K562 (cell line): Measurements from ENCODE around the gene UBE2E1. TPM values are rescaled to one million over a fixed set of nuclear protein-coding genes. Genes with fewer than 3 reads are reported as not detected.

Source experiments
- ATAC-seq: fragments of 200-7000 bp; cut with Tn5 transposase; 3 replicates; pipeline ENCODE4 v1.9.1; 2020; ENCODE audit warnings: moderate library complexity
- BruUV-seq: library from RNA; stranded (reverse); fragments of 400-500 nt; replicated peaks from 2 replicates; lab custom pipeline; 2021; lab: Mats Ljungman, UMichigan
- CTCF ChIA-PET: fragments of 300-600 bp; formaldehyde crosslinking; extraction: SDS; loops from one replicate; lab custom pipeline; 2021; ENCODE audit warnings: low intra/inter-chr PET ratio; lab: Yijun Ruan, JAX
- POLR2A ChIA-PET: fragments of 300-600, 350-650 bp; sonication (Branson Sonifier 250); formaldehyde crosslinking; extraction: SDS; loops from one replicate; lab custom pipeline; 2021; ENCODE audit warnings: antibody characterized with exemption, inconsistent platforms; lab: Yijun Ruan, JAX
- DNase-seq, 4 experiments: peaks; one replicate each; pipeline versions ENCODE4 v3.0.0 to v3.0.0-alpha.2; 2011 to 2018; ENCODE audit warnings: low spot score in 3 of 4, mixed read lengths in 3 of 4; ENCODE audit errors: extremely low read depth in 1 of 4
- FAIRE-seq: peaks from 2 replicates; lab custom pipeline; 2011; peaks lifted over from hg19 to GRCh38; lab: Jason Lieb, UNC
- H2AFZ ChIP-seq: 2 replicates; pipeline ENCODE4 v1.6.0; 2011; ENCODE audit warnings: low read depth, low read length, control low read depth, inconsistent platforms
- H3K27ac ChIP-seq: fragments of 200-600 bp; 3 replicates; pipeline ENCODE4 v1.8.0; 2011; ENCODE audit warnings: low read depth, mild to moderate bottlenecking, control low read depth, inconsistent platforms, low read length, moderate library complexity, mixed read lengths; ENCODE audit errors: extremely low read depth
- H3K27me3 ChIP-seq, 2 experiments: fragments of 300-600 bp in 1 of 2; 2 replicates in 1 of 2; 3 replicates in 1 of 2; pipeline versions ENCODE4 v1.6.0 to v1.8.0; 2011; ENCODE audit warnings: inconsistent platforms in 2 of 2, low read length in 2 of 2, mild to moderate bottlenecking in 1 of 2, mixed read lengths in 1 of 2, moderate library complexity in 1 of 2; ENCODE audit not compliant: control insufficient read depth in 2 of 2, insufficient read depth in 2 of 2
- H3K36me3 ChIP-seq: fragments of 300-600 bp; 3 replicates; pipeline ENCODE4 v1.8.0; 2011; ENCODE audit warnings: mild to moderate bottlenecking, low read length, inconsistent platforms; ENCODE audit not compliant: control insufficient read depth, insufficient read depth
- H3K4me1 ChIP-seq, 2 experiments: fragments of 200-600 bp in 1 of 2; replicated peaks in 1 of 2; 2 replicates in 1 of 2; 3 replicates in 1 of 2; pipeline versions ENCODE4 v1.5.1 to v1.8.0; 2011; ENCODE audit warnings: inconsistent platforms in 2 of 2, low read length in 2 of 2, mild to moderate bottlenecking in 1 of 2, mixed read lengths in 1 of 2, moderate library complexity in 1 of 2; ENCODE audit not compliant: control insufficient read depth in 2 of 2, insufficient read depth in 2 of 2
- H3K4me2 ChIP-seq: 2 replicates; pipeline ENCODE4 v1.6.1; 2011; ENCODE audit warnings: low read length, control low read depth, inconsistent platforms, mixed read lengths; ENCODE audit not compliant: insufficient read depth
- H3K4me3 ChIP-seq: fragments of 200-600 bp; sonication (generic), shearing (Covaris generic); 2 replicates; pipeline ENCODE4 v1.5.1; 2016; ENCODE audit warnings: control low read depth, inconsistent platforms
- H3K79me2 ChIP-seq: fragments of 200-600 bp; 3 replicates; pipeline ENCODE4 v1.8.0; 2011; ENCODE audit warnings: low read length, inconsistent platforms; ENCODE audit not compliant: control insufficient read depth, insufficient read depth
- H3K9ac ChIP-seq, 2 experiments: 2 replicates each; pipeline versions ENCODE4 v1.6.0 to v1.6.1; 2011; ENCODE audit warnings: low read depth in 2 of 2, low read length in 2 of 2, control low read depth in 1 of 2, inconsistent platforms in 1 of 2, mild to moderate bottlenecking in 1 of 2, mixed read lengths in 1 of 2; ENCODE audit not compliant: insufficient read depth in 1 of 2
- H3K9me1 ChIP-seq: one replicate; pipeline ENCODE4 v1.6.0; 2011; ENCODE audit warnings: inconsistent platforms, mild to moderate bottlenecking, low read length, moderate library complexity; ENCODE audit not compliant: control insufficient read depth, insufficient read depth
- H3K9me3 ChIP-seq: replicated peaks from 2 replicates; pipeline ENCODE4 v1.5.1; 2011; ENCODE audit warnings: low read depth, low read length, inconsistent platforms; ENCODE audit not compliant: control insufficient read depth, insufficient read depth
- H4K20me1 ChIP-seq: replicated peaks from 2 replicates; pipeline ENCODE4 v1.6.1; 2011; ENCODE audit warnings: low read length, inconsistent platforms, mixed read lengths; ENCODE audit not compliant: control insufficient read depth, insufficient read depth
- ARHGAP35 ChIP-seq: fragments of 450-650 bp; IDR thresholded peaks from 2 replicates; pipeline ENCODE4 v1.6.1; 2018; ENCODE audit not compliant: partially characterized antibody
- CSDE1 ChIP-seq, 2 experiments: fragments of 450-650 bp; IDR thresholded peaks; 2 replicates each; pipeline ENCODE4 v1.6.1; 2016; ENCODE audit warnings: mild to moderate bottlenecking in 1 of 2
- ELF1 ChIP-seq: fragments of 200-800 bp; sonication (Bioruptor generic); IDR thresholded peaks from 2 replicates; pipeline ENCODE4 v1.6.1; 2016; ENCODE audit warnings: missing genetic modification characterization, missing compliant biosample characterization
- ELF4 ChIP-seq: fragments of 450-650 bp; formaldehyde crosslinking; IDR thresholded peaks from 2 replicates; pipeline ENCODE4 v1.4.0; 2022; ENCODE audit warnings: missing genetic modification characterization
- LCOR ChIP-seq: sonication (generic); formaldehyde crosslinking; IDR thresholded peaks from 2 replicates; pipeline ENCODE4 v1.8.0; 2022; ENCODE audit warnings: mild to moderate bottlenecking, missing genetic modification reagents
- RBM39 ChIP-seq: fragments of 200-400 bp; formaldehyde crosslinking; optimal IDR thresholded peaks from 2 replicates; pipeline ENCODE3; 2018; ENCODE audit warnings: low read depth, low read length
- ZNF668 ChIP-seq: fragments of 250-450 bp; sonication (Bioruptor Pico); IDR thresholded peaks from 2 replicates; pipeline ENCODE4 v1.8.0; 2022; ENCODE audit warnings: mild to moderate bottlenecking, inconsistent platforms
- ZNF785 ChIP-seq: fragments of 250-450 bp; sonication (Bioruptor Pico); IDR thresholded peaks from 2 replicates; pipeline ENCODE4 v1.4.0; 2020; ENCODE audit warnings: mild to moderate bottlenecking
- whole genome bisulfite sequencing: fragments of 100-300 bp; shearing (Covaris generic); methylation state at CpG from one replicate; pipeline ENCODE4 v1.1.6; 2016; ENCODE audit warnings: low coverage, mixed read lengths; ENCODE audit not compliant: insufficient coverage; ENCODE audit errors: missing lambda C conversion rate; 5-methylcytosine and 5-hydroxymethylcytosine counted together
- in situ Hi-C: fragments of 300-500 bp; cut with MboI; formaldehyde crosslinking; loops from 4 replicates; pipeline ENCODE4 v1.15.0; 2018; ENCODE audit warnings: inconsistent platforms, mixed read lengths
- intact Hi-C: fragments of 100-400 bp; cut with micrococcal nuclease; formaldehyde crosslinking; loops from 2 replicates; pipeline ENCODE4 v1.14.2; 2022
- polyA plus RNA-seq, 8 experiments: library from polyadenylated mRNA; depleted of rRNA in 4 of 8; stranded (reverse) in 5 of 8; unstranded in 3 of 8; fragments of >200 nt; fragmentation: Nextera tagmentation in 2 of 8; fragmentation: Illumina TruSeq in 1 of 8; extraction: Ambion mirVana in 2 of 8; extraction: Trizol in 1 of 8; gene quantifications; 2 replicates each; pipeline versions ENCODE4 v1.2.1 to v1.2.3, GENCODE V29; 2011 to 2014; ENCODE audit warnings: inconsistent platforms in 1 of 8, missing spikeins in 1 of 8
- total RNA-seq, 7 experiments: library from RNA; depleted of rRNA in 6 of 7; stranded (reverse); fragments of >200 nt in 6 of 7; fragmentation: Illumina TruSeq in 2 of 7; extraction: Trizol in 2 of 7; gene quantifications; 2 replicates each; pipeline versions ENCODE4 v1.2.1 to v1.2.3, GENCODE V29; 2011 to 2021; ENCODE audit warnings: low replicate concordance in 1 of 7

The UBE2E1 gene
- total and polyA plus RNA-seq, 9 of the 15 experiments (the other 6 are each of a cell fraction or from before 2014, with no cell fraction given) = 54.4 to 294 (median 165) TPM

DNA sequence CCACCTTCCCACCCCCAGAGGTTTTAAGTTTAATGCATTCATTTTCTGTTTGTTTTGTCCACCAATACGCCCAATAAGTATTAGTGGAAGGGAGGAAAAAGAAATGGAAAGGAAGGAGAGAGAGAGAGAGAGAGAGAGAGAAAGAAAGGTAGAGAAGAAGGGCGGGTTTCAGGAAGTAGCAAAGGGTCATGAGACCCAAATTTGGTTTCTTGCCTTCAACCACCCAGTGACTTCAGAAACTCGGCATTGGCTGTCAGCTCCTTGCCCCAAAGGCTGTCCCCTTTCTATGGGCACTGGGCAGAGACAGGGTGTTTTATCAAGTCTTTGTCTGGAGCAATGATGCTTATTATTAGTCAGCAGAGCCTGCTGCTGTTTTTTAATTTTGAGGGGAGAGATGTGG is 125.8 kb downstream of the UBE2E1 start:
- Histone ChIP-seq H3K4me2 (no peak overlapping the region), H3K79me2 (no peaks in the 10 kb centered on the region), H4K20me1 (no peaks in the 10 kb centered on the region), H3K36me3 (no peaks in the 10 kb centered on the region), H3K27ac (no peak overlapping the region), H3K27me3 (no peaks in the 10 kb centered on the region), H3K9me1 (no peaks in the 10 kb centered on the region), H3K4me1 (no peaks in the 10 kb centered on the region; a peak in 1 of 5 replicates), H3K4me3 (no peak overlapping the region), H2AFZ (peak overlapping the region; percentile 74), H3K9me3 (no peaks in the 10 kb centered on the region), H3K9ac (no peak overlapping the region)
- BruUV-seq = no TSS peak
- POLR2A ChIA-PET = interaction anchor here (1.1 to 8.9 kb wide), 2 partner anchors 7 to 13 kb away, joined by 5 to 81 read pairs; partner anchors contain the start of genes NKIRAS1 and RPL15
- in situ Hi-C loops (no loop called here), intact Hi-C loops (no loop called here)
- CTCF ChIA-PET = no interaction called here
- TF ChIP-seq CSDE1 (IDR thresholded peaks at IDR 0.05) (no peak), ARHGAP35 (no peak), ELF4 (peak; percentile 23; the same call in 1 of the 2 replicates), ZNF785 (CRISPR knock-in tag) (no peak), ZNF668 (peak; percentile 22; the same call in 1 of the 2 replicates), ELF1 (tag) (peak; percentile 75), LCOR (CRISPR knock-in tag) (0 out of 2 replicates have a peak, but pooled peaks have one; percentile 26), RBM39 (peak; percentile 88)
- WGBS = 26% methylated on average over 3 of the region's 3 CpGs
- FAIRE-seq = peak; percentile 26
- no peak for DNase-seq
- ATAC-seq = no peak
